Naive thymus-derived CD4-positive, alpha-beta T cell (primary cell): Measurements from ENCODE around the gene FARSA. TPM values are rescaled to one million over a fixed set of nuclear protein-coding genes. Genes with fewer than 3 reads are reported as not detected.

Source experiments
- ATAC-seq: fragments of 150-1000 bp; cut with Tn5 transposase; 2 replicates; pipeline ENCODE4 v1.10.0; 2021; ENCODE audit warnings: mild to moderate bottlenecking, moderate library complexity
- CTCF ChIA-PET: fragments of 350-600 bp; sonication (Branson Sonifier 250); formaldehyde crosslinking; loops from one replicate; lab custom pipeline; 2021; ENCODE audit warnings: antibody characterized with exemption; lab: Charles Lee
- POLR2A ChIA-PET: fragments of 350-600 bp; sonication (Branson Sonifier 250); formaldehyde crosslinking; loops from one replicate; lab custom pipeline; 2021; ENCODE audit warnings: antibody characterized with exemption, inconsistent platforms; lab: Charles Lee
- DNase-seq, 9 donors: peaks; one replicate each; pipeline versions ENCODE4 v3.0.0 to v3.0.0-alpha.2; 2020 to 2022; ENCODE audit warnings: mixed read lengths in 1 of 9
- H3K27ac ChIP-seq: one replicate; pipeline ENCODE4 v1.7.0; 2013; ENCODE audit warnings: mild to moderate bottlenecking, low read depth, low read length, moderate library complexity
- H3K27me3 ChIP-seq, 2 donors: one replicate each; pipeline ENCODE4 v1.7.0; 2013; ENCODE audit warnings: low read length in 2 of 2, mild to moderate bottlenecking in 2 of 2, moderate library complexity in 2 of 2; ENCODE audit not compliant: control insufficient read depth in 2 of 2, insufficient read depth in 2 of 2
- H3K36me3 ChIP-seq, 3 experiments: 1 replicate in 2 of 3; 2 replicates in 1 of 3; pipeline ENCODE4 v1.7.0; 2013; ENCODE audit warnings: low read length in 3 of 3, mild to moderate bottlenecking in 3 of 3, moderate library complexity in 1 of 3; ENCODE audit not compliant: insufficient read depth in 3 of 3, control insufficient read depth in 2 of 3
- H3K4me1 ChIP-seq, 2 donors: one replicate each; pipeline ENCODE4 v1.7.0; 2013; ENCODE audit warnings: low read length in 2 of 2, mild to moderate bottlenecking in 2 of 2, moderate library complexity in 1 of 2; ENCODE audit not compliant: control insufficient read depth in 2 of 2, insufficient read depth in 2 of 2
- H3K4me3 ChIP-seq: 2 replicates; pipeline ENCODE4 v1.7.0; 2013; ENCODE audit warnings: mild to moderate bottlenecking, low read length
- H3K9me3 ChIP-seq, 3 experiments: 1 replicate in 2 of 3; 2 replicates in 1 of 3; pipeline ENCODE4 v1.7.0; 2013; ENCODE audit warnings: low read length in 3 of 3; ENCODE audit not compliant: control insufficient read depth in 2 of 3
- H3K27ac Mint-ChIP-seq, 9 donors: one replicate each; pipeline ENCODE4 v1.8.0; 2020 to 2022; ENCODE audit warnings: mixed read lengths in 9 of 9, mild to moderate bottlenecking in 8 of 9, moderate library complexity in 5 of 9, inconsistent platforms in 2 of 9
- H3K27me3 Mint-ChIP-seq, 5 donors: one replicate each; pipeline ENCODE4 v1.8.0; 2021 to 2022; ENCODE audit warnings: mixed read lengths in 5 of 5, mild to moderate bottlenecking in 1 of 5
- H3K36me3 Mint-ChIP-seq, 5 donors: one replicate each; pipeline ENCODE4 v1.8.0; 2020 to 2022; ENCODE audit warnings: mixed read lengths in 5 of 5, mild to moderate bottlenecking in 3 of 5, inconsistent platforms in 1 of 5
- H3K4me1 Mint-ChIP-seq, 7 donors: one replicate each; pipeline ENCODE4 v1.8.0; 2020 to 2022; ENCODE audit warnings: mixed read lengths in 7 of 7, mild to moderate bottlenecking in 3 of 7, inconsistent platforms in 1 of 7
- H3K4me3 Mint-ChIP-seq, 10 donors: one replicate each; pipeline ENCODE4 v1.8.0; 2020 to 2022; ENCODE audit warnings: mild to moderate bottlenecking in 10 of 10, mixed read lengths in 10 of 10, moderate library complexity in 6 of 10, inconsistent platforms in 2 of 10
- H3K9me3 Mint-ChIP-seq, 11 donors: one replicate each; pipeline ENCODE4 v1.8.0; 2020 to 2022; ENCODE audit warnings: mixed read lengths in 11 of 11, mild to moderate bottlenecking in 4 of 11, inconsistent platforms in 1 of 11, moderate library complexity in 1 of 11
- intact Hi-C, 2 donors: fragments of 100-400 bp; cut with micrococcal nuclease; formaldehyde crosslinking; loops; one replicate each; pipeline ENCODE4 v1.15.1; 2023
- polyA plus RNA-seq, 2 donors: library from polyadenylated mRNA; unstranded; fragments of 300-500 nt; fragmentation: Illumina TruSeq; gene quantifications; one replicate each; pipeline ENCODE4 v1.2.3, GENCODE V29; 2021
- total RNA-seq, 6 experiments: library from RNA in 5 of 6; stranded (reverse) in 5 of 6; gene quantifications; 1 replicate in 5 of 6; 2 replicates in 1 of 6; pipeline ENCODE4 v1.2.3 and lab custom pipeline; 2021 to 2026

FARSA gene
- total and polyA plus RNA-seq, 7 experiments from 2014 or later: 25.9 to 109 (median 58.0) TPM

DNA sequence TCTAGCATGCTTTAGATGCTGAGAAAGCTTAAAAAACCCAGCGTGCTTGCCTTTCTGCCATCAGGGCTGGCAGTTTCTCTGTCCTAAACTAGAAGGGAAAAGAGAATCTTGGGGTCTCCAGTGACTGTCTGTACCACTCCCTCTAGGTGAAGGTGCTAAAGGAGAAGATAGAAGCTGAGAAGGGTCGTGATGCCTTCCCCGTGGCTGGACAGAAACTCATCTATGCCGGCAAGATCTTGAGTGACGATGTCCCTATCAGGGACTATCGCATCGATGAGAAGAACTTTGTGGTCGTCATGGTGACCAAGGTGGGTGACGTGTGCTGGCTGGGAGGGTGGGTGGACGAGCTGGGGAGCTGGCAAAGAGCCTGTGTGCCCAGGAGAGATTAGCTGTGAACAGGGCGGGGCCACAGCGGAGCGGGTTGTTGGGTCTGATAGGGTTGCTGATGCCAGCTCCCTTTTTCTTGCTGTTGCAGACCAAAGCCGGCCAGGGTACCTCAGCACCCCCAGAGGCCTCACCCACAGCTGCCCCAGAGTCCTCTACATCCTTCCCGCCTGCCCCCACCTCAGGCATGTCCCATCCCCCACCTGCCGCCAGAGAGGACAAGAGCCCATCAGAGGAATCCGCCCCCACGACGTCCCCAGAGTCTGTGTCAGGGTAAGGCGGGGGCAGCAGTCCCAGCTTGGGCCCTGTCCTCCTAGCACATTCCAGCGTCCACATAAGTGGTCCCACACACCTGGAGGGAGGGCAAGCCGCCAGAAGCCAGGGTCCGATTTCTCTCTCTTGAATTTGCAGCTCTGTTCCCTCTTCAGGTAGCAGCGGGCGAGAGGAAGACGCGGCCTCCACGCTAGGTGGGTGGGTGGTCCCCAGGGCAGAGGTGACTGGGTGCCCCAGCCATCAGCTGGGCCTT, 14.4 kb upstream of the FARSA start:
- Mint-ChIP-seq H3K27ac (peak overlapping the region in 4 of 9 donors; percentile 34 to 90 (median 68)), H3K27me3 (peaks cover 0 to 3% (median 0%) of the 10 kb centered on the region in 5 donors), H3K4me3 (peak overlapping the region in 3 of 10 donors; percentile 1 to 35 (median 25)), H3K36me3 (peaks cover 0 to 43% (median 15%) of the 10 kb centered on the region in 5 donors), H3K9me3 (peaks cover 0 to 4% (median 0%) of the 10 kb centered on the region in 11 donors), H3K4me1 (peaks cover 19 to 51% (median 34%) of the 10 kb centered on the region in 7 donors)
- DNase-seq (no peak), ATAC-seq (no peak)
- Histone ChIP-seq H3K4me3 (no peak overlapping the region), H3K4me1 (peaks cover 15 to 23% of the 10 kb centered on the region in 2 donors), H3K27me3 (no peaks in the 10 kb centered on the region), H3K27ac (peak overlapping the region; percentile 86), H3K9me3 (no peaks in the 10 kb centered on the region), H3K36me3 (peaks cover 13 to 76% (median 34%) of the 10 kb centered on the region in 3 experiments)
- intact Hi-C loops: no loop called here
- CTCF ChIA-PET: interaction anchor here (1.6 kb wide), 1 partner anchor 17 kb away, joined by 6 read pairs; no protein-coding TSS in a partner anchor
- POLR2A ChIA-PET: interaction anchor here (0.7 to 2.3 kb wide), 7 partner anchors 9 to 69 kb away, joined by 3 to 15 read pairs (median 7); partner anchors contain the start of genes CALR, FARSA, GADD45GIP1 and GCDH

DNA sequence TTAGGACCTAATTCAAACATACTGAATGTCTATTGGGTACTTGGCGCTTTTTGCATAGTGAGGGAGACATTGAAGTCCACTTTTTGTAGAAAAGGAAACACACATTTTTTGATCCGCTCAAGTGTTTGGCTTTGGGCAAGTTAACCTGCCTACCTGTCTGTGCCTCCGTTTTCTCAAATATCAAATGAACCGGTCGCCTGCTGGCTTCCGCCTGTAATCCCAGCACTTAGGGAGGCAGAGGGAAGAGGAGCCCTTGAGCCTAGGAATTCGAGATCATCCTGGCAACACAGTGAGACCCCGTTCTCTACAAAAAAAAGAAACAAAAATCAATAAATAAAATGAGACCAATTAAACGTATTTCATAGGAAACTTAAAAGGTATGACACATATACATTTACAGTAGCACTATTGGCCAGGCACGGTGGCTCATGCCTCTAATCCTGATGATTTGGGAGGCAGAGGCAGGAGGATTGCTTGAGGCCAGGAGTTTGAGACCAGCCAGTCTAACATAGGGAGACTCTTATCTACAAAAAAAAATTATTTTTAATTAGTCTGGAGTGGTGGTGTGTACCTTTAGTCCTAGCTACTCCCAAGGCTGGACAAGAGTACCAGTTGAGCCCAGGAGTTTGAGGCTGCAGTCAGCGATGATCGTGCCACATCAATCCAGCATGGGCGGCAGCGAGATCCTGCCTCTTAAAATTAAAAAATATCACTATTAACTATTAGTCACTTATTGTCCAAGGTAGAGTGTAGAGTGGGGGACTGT, 13.4 kb upstream of the FARSA start:
- POLR2A ChIA-PET: interaction anchor here (0.6 to 2.3 kb wide), 11 partner anchors 9 to 155 kb away, joined by 3 to 15 read pairs (median 7); partner anchors contain the start of genes CALR, FARSA, GADD45GIP1 and GCDH
- peaks cover 0 to 4% (median 0%) of the 10 kb centered on the region in 11 donors for H3K9me3 Mint-ChIP-seq
- H3K4me1 Mint-ChIP-seq: peaks cover 19 to 58% (median 41%) of the 10 kb centered on the region in 7 donors
- no peak for ATAC-seq
- intact Hi-C loops: loop anchor here in 1 of 2 donors (1.0 kb wide), 1 partner anchor 9 kb away; the partner anchor contains the start of gene CALR
- peaks cover 13 to 76% (median 35%) of the 10 kb centered on the region in 3 experiments for H3K36me3 ChIP-seq
- no peaks in the 10 kb centered on the region for H3K27me3 ChIP-seq
- peak overlapping the region; percentile 86 for H3K27ac ChIP-seq
- peak overlapping the region; percentile 67 for H3K4me3 ChIP-seq
- DNase-seq: no peak
- H3K4me3 Mint-ChIP-seq: peak overlapping the region; percentile 85 to 95 (median 90)
- peaks cover 0 to 45% (median 19%) of the 10 kb centered on the region in 5 donors for H3K36me3 Mint-ChIP-seq
- no peaks in the 10 kb centered on the region for H3K9me3 ChIP-seq
- H3K27me3 Mint-ChIP-seq: peaks cover 0 to 3% (median 0%) of the 10 kb centered on the region in 5 donors
- peak overlapping the region; percentile 90 to 98 (median 94) for H3K27ac Mint-ChIP-seq
- peaks cover 15 to 23% of the 10 kb centered on the region in 2 donors for H3K4me1 ChIP-seq
- CTCF ChIA-PET: interaction anchor here (0.6 to 1.1 kb wide), 3 partner anchors 9 to 1415 kb away, joined by 3 to 7 read pairs (median 7); no protein-coding TSS in a partner anchor

GRCh38 chr19:12946092-12946721, 12.7 kb upstream of the FARSA start:
- Mint-ChIP-seq H3K4me1 (peaks cover 19 to 57% (median 41%) of the 10 kb centered on the region in 7 donors), H3K27ac (peak overlapping the region; percentile 90 to 99 (median 94)), H3K4me3 (peak overlapping the region; percentile 85 to 95 (median 90)), H3K27me3 (peaks cover 0 to 3% (median 0%) of the 10 kb centered on the region in 5 donors), H3K36me3 (peaks cover 0 to 42% (median 19%) of the 10 kb centered on the region in 5 donors), H3K9me3 (peaks cover 0 to 4% (median 0%) of the 10 kb centered on the region in 11 donors)
- ATAC-seq (peak; percentile 48), DNase-seq (peak in 4 of 9 donors; percentile 32 to 70 (median 40))
- peaks cover 19 to 76% (median 35%) of the 10 kb centered on the region in 3 experiments for H3K36me3 ChIP-seq
- CTCF ChIA-PET: interaction anchor here (0.6 to 1.1 kb wide), 2 partner anchors 19 to 1415 kb away, joined by 7 read pairs; no protein-coding TSS in a partner anchor
- POLR2A ChIA-PET: interaction anchor here (0.6 to 2.3 kb wide), 7 partner anchors 8 to 154 kb away, joined by 3 to 15 read pairs (median 4); partner anchors contain the start of genes CALR, FARSA and GADD45GIP1
- H3K27me3 ChIP-seq: no peaks in the 10 kb centered on the region
- intact Hi-C loops: loop anchor here in 1 of 2 donors (1.0 kb wide), 1 partner anchor 8 kb away; the partner anchor contains the start of gene CALR
- peaks cover 15 to 23% of the 10 kb centered on the region in 2 donors for H3K4me1 ChIP-seq
- H3K4me3 ChIP-seq: peak overlapping the region; percentile 67
- H3K9me3 ChIP-seq: no peaks in the 10 kb centered on the region
- H3K27ac ChIP-seq: peak overlapping the region; percentile 86

- POLR2A ChIA-PET: interaction anchor here (0.6 to 2.3 kb wide), 4 partner anchors 8 to 847 kb away, joined by 3 to 15 read pairs (median 10); partner anchors contain the start of genes CALR, FARSA and GADD45GIP1
- H3K9me3 ChIP-seq: no peaks in the 10 kb centered on the region
Observed at GRCh38 chr19:12945479-12946091, 12.1 kb upstream of the FARSA start, which contains the start of gene RAD23A. Gene RAD23A (plus strand): TSS chr19:12945862. CDS start chr19:12945949, 87 bp downstream.

More at GRCh38 chr19:12945479-12946091, 12.1 kb upstream of the FARSA start, which contains the start of gene RAD23A:
- Mint-ChIP-seq H3K4me1 (peaks cover 24 to 61% (median 46%) of the 10 kb centered on the region in 7 donors), H3K27me3 (peaks cover 0 to 3% (median 0%) of the 10 kb centered on the region in 5 donors), H3K4me3 (peak within 1 kb of the TSS; percentile 88 to 97 (median 92)), H3K27ac (peak within 1 kb of the TSS; percentile 93 to 99 (median 97)), H3K9me3 (peaks cover 0 to 4% (median 0%) of the 10 kb centered on the region in 11 donors), H3K36me3 (peaks cover 0 to 44% (median 23%) of the 10 kb centered on the region in 5 donors)
- ATAC-seq (peak; percentile 94), DNase-seq (peak; percentile 96 to 99 (median 97))
- Histone ChIP-seq H3K4me3 (peak within 1 kb of the TSS; percentile 67), H3K4me1 (peaks cover 21 to 26% of the 10 kb centered on the region in 2 donors), H3K36me3 (peaks cover 26 to 76% (median 37%) of the 10 kb centered on the region in 3 experiments), H3K27ac (peak within 1 kb of the TSS; percentile 86), H3K27me3 (no peaks in the 10 kb centered on the region)
- CTCF ChIA-PET: interaction anchor here (1.1 kb wide), 1 partner anchor 20 kb away, joined by 7 read pairs; no protein-coding TSS in a partner anchor
- intact Hi-C loops: loop anchor here (1.0 kb wide), 7 partner anchors 7 to 60 kb away; partner anchors contain the start of genes GADD45GIP1 (in 2 of the 2), CALR (in 1 of the 2), FARSA (in 1 of the 2) and SYCE2 (in 1 of the 2)
